Thoracic aorta (tissue), 2 donors: Measurements from ENCODE around the gene SLC6A12. TPM values are rescaled to one million over a fixed set of nuclear protein-coding genes. Genes with fewer than 3 reads are reported as not detected.

Experiments
- ATAC-seq: fragments of 150-250 bp; one replicate; pipeline ENCODE4 v1.8.0; 2017; ENCODE audit warnings: low read depth; ENCODE audit not compliant: insufficient number of reproducible peaks, low FRiP score
- DNase-seq: peaks from one replicate; pipeline ENCODE4 v3.0.0-alpha.2; 2020; ENCODE audit warnings: low spot score
- H3K27ac ChIP-seq, 2 donors: fragments of 200-600 bp; sonication (generic); 1 replicate in 1 of 2; 2 replicates in 1 of 2; pipeline ENCODE4 v1.5.1; 2016; ENCODE audit warnings: mild to moderate bottlenecking in 2 of 2, moderate library complexity in 2 of 2
- H3K27me3 ChIP-seq: fragments of 200-600 bp; sonication (generic); replicated peaks from 2 replicates; pipeline ENCODE4 v1.6.0; 2016; ENCODE audit warnings: mild to moderate bottlenecking; ENCODE audit not compliant: insufficient read depth
- H3K36me3 ChIP-seq: fragments of 200-600 bp; sonication (generic); one replicate; pipeline ENCODE4 v1.5.1; 2016
- H3K4me1 ChIP-seq, 2 donors: fragments of 200-600 bp; sonication (generic); 1 replicate in 1 of 2; 2 replicates in 1 of 2; pipeline versions ENCODE4 v1.5.1 to v1.6.0; 2016; ENCODE audit warnings: low read depth in 2 of 2, mild to moderate bottlenecking in 1 of 2; ENCODE audit not compliant: control insufficient read depth in 1 of 2
- H3K4me3 ChIP-seq: fragments of 200-600 bp; sonication (generic); 2 replicates; pipeline ENCODE4 v1.5.1; 2016; ENCODE audit warnings: mild to moderate bottlenecking
- H3K9me3 ChIP-seq: fragments of 200-600 bp; sonication (generic); 2 replicates; pipeline ENCODE4 v1.5.1; 2016
- CTCF ChIP-seq: fragments of 200-600 bp; sonication (generic); IDR thresholded peaks from one replicate; pipeline ENCODE4 v1.5.1; 2019; ENCODE audit warnings: antibody characterized with exemption
- total RNA-seq, 2 donors: library from RNA; depleted of rRNA; stranded (reverse); fragments of >200 nt; gene quantifications; one replicate each; pipeline versions ENCODE4 v1.1.0 to v1.2.3, GENCODE V29; 2016

Gene SLC6A12
- total RNA-seq, 2 donors from 2014 or later, result 1.2 to 1.8 TPM

- Histone ChIP-seq H3K4me3 (no peak overlapping the region), H3K4me1 (no peaks in the 10 kb centered on the region), H3K27me3 (peaks cover 3% of the 10 kb centered on the region), H3K9me3 (no peaks in the 10 kb centered on the region), H3K27ac (no peak overlapping the region), H3K36me3 (no peaks in the 10 kb centered on the region)
- TF ChIP-seq CTCF, result no peak
- DNase-seq, result no peak
- no peak for ATAC-seq
Measured at GRCh38 chr12:209851-210250, 4.1 kb downstream of the SLC6A12 start.

GRCh38 chr12:209246-209645, 4.7 kb downstream of the SLC6A12 start:
- Histone ChIP-seq H3K9me3 (no peaks in the 10 kb centered on the region), H3K4me1 (peaks cover 0 to under 1% of the 10 kb centered on the region in 2 donors), H3K4me3 (no peak overlapping the region), H3K27me3 (peaks cover 3% of the 10 kb centered on the region), H3K36me3 (no peaks in the 10 kb centered on the region), H3K27ac (no peak overlapping the region)
- TF ChIP-seq CTCF, result no peak
- ATAC-seq, result no peak
- DNase-seq, result no peak

- H3K27ac ChIP-seq, result no peak overlapping the region
- TF ChIP-seq CTCF, result no peak
- no peak for DNase-seq
- no peak for ATAC-seq
- H3K36me3 ChIP-seq, result no peaks in the 10 kb centered on the region
- peaks cover 3 to 5% of the 10 kb centered on the region in 2 donors for H3K4me1 ChIP-seq
- H3K27me3 ChIP-seq, result peaks cover 3% of the 10 kb centered on the region
- H3K4me3 ChIP-seq, result no peak overlapping the region
- no peaks in the 10 kb centered on the region for H3K9me3 ChIP-seq
Measured at GRCh38 chr12:208813-209212, 5.1 kb downstream of the SLC6A12 start.

- Histone ChIP-seq H3K4me3 (no peak overlapping the region), H3K4me1 (peaks cover 4 to 6% of the 10 kb centered on the region in 2 donors), H3K9me3 (no peaks in the 10 kb centered on the region), H3K27me3 (peaks cover 3% of the 10 kb centered on the region), H3K27ac (no peak overlapping the region), H3K36me3 (no peaks in the 10 kb centered on the region)
- DNase-seq, result no peak
- TF ChIP-seq CTCF, result no peak
- ATAC-seq, result no peak
Measured at GRCh38 chr12:207804-208203, 6.2 kb downstream of the SLC6A12 start.

GRCh38 chr12:206746-207440, 7.1 kb downstream of the SLC6A12 start:
- no peak for TF ChIP-seq CTCF
- no peak overlapping the region for H3K4me3 ChIP-seq
- DNase-seq (no peak), ATAC-seq (no peak)
- peaks cover under 1% of the 10 kb centered on the region for H3K27me3 ChIP-seq
- H3K9me3 ChIP-seq, result no peaks in the 10 kb centered on the region
- no peak overlapping the region for H3K27ac ChIP-seq
- H3K4me1 ChIP-seq, result peaks cover 4 to 6% of the 10 kb centered on the region in 2 donors
- no peaks in the 10 kb centered on the region for H3K36me3 ChIP-seq
